ENCODE data around the gene RNF112.

Gene RNF112

DNA sequence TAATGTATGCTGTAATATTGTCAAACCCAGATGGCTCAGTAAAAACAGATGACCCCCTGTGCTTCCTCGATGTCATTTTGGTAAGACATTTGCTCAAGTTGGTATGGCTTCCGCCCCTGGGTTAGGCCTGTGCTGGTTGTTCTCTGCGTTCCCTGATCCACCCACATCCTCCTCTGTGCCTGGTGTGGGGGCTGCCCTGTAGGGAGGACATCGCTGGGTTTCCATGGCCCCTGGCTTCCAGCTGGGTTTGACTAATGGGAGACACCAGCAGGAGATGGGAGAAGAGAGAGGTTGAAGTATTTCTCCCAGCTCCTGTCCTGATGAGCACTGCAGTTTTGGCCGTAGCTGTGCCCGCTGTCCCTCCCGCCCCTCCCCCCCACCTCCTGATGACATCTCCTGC lies 19.6 kb upstream of the RNF112 start:
- no peak overlapping the region for H3K4me3 Mint-ChIP-seq
- DNase-seq = no peak
- TF ChIP-seq, protein P1, sequence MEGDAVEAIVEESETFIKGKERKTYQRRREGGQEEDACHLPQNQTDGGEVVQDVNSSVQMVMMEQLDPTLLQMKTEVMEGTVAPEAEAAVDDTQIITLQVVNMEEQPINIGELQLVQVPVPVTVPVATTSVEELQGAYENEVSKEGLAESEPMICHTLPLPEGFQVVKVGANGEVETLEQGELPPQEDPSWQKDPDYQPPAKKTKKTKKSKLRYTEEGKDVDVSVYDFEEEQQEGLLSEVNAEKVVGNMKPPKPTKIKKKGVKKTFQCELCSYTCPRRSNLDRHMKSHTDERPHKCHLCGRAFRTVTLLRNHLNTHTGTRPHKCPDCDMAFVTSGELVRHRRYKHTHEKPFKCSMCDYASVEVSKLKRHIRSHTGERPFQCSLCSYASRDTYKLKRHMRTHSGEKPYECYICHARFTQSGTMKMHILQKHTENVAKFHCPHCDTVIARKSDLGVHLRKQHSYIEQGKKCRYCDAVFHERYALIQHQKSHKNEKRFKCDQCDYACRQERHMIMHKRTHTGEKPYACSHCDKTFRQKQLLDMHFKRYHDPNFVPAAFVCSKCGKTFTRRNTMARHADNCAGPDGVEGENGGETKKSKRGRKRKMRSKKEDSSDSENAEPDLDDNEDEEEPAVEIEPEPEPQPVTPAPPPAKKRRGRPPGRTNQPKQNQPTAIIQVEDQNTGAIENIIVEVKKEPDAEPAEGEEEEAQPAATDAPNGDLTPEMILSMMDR (IDR thresholded peaks at IDR 0.05) = no peak
- no peaks in the 10 kb centered on the region for H3K36me3 Mint-ChIP-seq (ENCODE audit: low read depth)
- H3K27ac Mint-ChIP-seq = no peak overlapping the region
- peaks cover 54% of the 10 kb centered on the region for H3K4me1 Mint-ChIP-seq
- H3K27me3 Mint-ChIP-seq (ENCODE audit: low read depth, poor library complexity) = no peaks in the 10 kb centered on the region
- H3K9me3 Mint-ChIP-seq = no peaks in the 10 kb centered on the region

DNA sequence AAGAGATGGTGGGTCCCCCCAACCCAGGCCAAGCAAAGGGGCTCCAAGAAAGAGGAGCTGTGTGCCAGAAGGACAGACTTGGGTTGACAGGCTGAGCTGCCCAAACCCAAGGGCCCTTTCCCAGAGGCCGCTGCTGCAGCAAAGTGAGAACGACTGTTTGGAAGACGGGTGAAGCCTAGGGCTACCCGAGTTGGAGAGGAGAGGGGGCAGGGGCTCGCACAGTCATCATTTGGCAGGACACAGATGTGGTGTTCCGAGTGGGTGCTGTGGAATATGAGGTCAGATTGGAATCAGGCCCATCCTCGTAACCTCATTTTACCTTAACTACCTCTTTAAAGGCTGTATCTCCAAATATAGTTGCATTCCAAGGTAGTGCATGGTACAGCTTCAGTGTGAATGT lies 18.7 kb upstream of the RNF112 start:
- DNase-seq = no peak
- H3K9me3 Mint-ChIP-seq = no peaks in the 10 kb centered on the region
- no peak overlapping the region for H3K27ac Mint-ChIP-seq
- H3K4me3 Mint-ChIP-seq = no peak overlapping the region
- no peaks in the 10 kb centered on the region for H3K27me3 Mint-ChIP-seq (ENCODE audit: low read depth, poor library complexity)
- peaks cover 51% of the 10 kb centered on the region for H3K4me1 Mint-ChIP-seq
- H3K36me3 Mint-ChIP-seq (ENCODE audit: low read depth) = no peaks in the 10 kb centered on the region
- TF ChIP-seq, protein P1 (IDR thresholded peaks at IDR 0.05) = no peak

DNA sequence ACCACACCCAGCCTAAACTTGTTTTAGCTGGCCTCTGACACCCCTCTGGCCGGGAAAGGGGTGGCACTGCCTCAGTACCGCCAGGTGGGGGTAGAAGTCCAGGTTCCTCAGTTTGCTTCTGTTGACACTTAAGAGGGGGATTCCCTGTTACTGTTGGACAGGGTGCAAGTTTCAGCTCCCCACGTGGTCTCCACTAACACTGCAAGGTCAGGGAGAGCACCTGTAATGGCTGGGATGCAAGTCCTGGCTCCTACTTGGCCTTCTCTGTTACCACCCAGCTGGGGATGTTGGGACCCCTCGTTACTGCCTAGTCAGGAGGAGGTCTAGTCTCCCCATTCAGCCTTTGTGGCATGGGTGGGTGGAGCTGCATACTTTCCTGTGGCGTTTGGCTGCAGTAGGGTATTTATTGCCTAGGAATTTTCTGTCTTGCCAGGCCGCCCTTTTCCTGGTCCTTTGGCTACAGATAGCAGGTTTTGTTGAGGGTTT lies 13.4 kb upstream of the RNF112 start:
- H3K4me3 Mint-ChIP-seq = no peak overlapping the region
- peaks cover 22% of the 10 kb centered on the region for H3K4me1 Mint-ChIP-seq
- no peaks in the 10 kb centered on the region for H3K27me3 Mint-ChIP-seq (ENCODE audit: low read depth, poor library complexity)
- TF ChIP-seq, protein P1 (IDR thresholded peaks at IDR 0.05) = no peak
- DNase-seq = no peak
- peak overlapping the region; percentile 3 for H3K27ac Mint-ChIP-seq
- H3K36me3 Mint-ChIP-seq (ENCODE audit: low read depth) = no peaks in the 10 kb centered on the region
- no peaks in the 10 kb centered on the region for H3K9me3 Mint-ChIP-seq

DNA sequence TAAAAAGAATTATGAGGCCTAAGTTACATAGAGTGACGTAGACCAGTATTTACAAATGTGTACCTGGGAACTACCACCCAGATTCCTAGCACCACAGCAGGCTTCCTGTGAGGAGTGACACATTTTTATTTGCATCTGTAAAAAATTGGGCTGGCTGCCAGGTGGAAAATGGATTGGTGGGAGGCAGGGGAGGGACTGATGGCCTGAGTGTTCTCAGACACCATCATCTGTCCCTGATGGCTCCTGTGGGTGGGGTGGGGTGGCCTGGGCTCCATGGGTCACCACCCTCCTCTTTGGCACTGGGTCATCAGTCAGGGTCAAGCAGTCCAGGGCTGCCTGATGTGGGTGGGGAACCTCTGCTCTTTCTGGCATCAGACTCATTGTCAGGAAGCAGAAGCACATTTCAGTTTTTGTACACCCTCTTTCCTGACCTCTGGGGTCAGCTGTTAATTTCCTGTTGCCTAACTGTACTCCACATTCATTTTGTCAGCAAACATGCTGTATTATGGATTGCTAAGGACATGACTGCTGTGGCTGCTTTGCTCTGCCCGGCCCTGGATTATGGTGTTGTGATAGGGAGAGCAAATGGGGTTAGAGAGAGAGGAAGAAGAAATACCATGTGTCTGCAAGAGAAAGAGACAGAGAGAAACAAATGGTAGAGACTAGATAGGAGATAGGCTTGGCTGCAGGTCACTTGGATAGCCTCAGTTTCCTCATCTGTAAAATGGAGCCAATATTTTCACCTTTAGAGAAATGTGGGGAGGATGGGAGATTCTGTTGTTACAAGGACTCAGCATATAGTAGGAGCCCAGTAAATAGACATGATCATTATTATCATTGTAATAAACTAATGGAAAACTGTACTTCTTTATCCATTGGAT lies 12.5 kb upstream of the RNF112 start:
- TF ChIP-seq, protein P1 (IDR thresholded peaks at IDR 0.05) = no peak

DNA sequence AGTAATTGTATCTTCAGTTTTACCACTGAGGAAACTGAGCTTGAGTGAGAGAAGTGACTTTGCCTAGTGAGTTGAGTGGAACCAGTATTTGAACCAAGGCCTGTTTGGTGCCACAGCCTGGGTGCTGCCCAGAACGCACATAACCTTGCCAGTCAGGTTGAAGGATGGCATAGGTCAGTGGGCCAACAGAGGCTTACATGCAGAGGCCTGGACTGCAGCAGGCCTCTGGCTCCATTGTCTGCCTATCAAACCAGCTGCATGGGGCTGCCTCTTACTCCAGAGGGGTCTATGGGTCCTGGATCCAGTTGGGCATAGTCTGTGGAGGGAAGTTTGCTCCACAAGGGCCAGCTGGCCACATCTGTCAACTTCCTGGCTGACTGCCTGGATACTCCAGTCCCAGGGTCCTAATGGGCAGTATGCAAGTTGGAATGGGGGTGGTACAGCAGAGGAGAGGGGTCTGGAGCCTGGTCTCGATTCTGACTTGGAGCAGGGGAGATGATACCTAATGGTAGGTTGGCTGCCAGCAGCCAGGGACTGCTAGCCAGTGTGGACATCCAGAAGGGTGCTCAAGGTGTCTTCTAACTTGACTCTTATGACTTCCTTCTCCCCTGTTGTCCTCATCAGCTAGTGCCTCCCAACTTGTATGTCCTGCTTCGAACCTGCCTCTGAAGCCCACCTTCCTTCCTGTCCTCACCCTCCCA lies 11.1 kb upstream of the RNF112 start:
- Mint-ChIP-seq H3K36me3 (ENCODE audit: low read depth) (no peaks in the 10 kb centered on the region), H3K27me3 (ENCODE audit: low read depth, poor library complexity) (no peaks in the 10 kb centered on the region), H3K4me1 (peaks cover 21% of the 10 kb centered on the region), H3K9me3 (no peaks in the 10 kb centered on the region), H3K27ac (no peak overlapping the region), H3K4me3 (no peak overlapping the region)
- DNase-seq = no peak
- TF ChIP-seq, protein P1 (IDR thresholded peaks at IDR 0.05) = no peak

More for the DNA sequence above, 12.5 kb upstream of the RNF112 start:
- H3K36me3 Mint-ChIP-seq (ENCODE audit: low read depth) = no peaks in the 10 kb centered on the region
- H3K9me3 Mint-ChIP-seq = no peaks in the 10 kb centered on the region
- no peak overlapping the region for H3K4me3 Mint-ChIP-seq
- no peak for DNase-seq
- H3K27me3 Mint-ChIP-seq (ENCODE audit: low read depth, poor library complexity) = no peaks in the 10 kb centered on the region
- H3K4me1 Mint-ChIP-seq = peaks cover 21% of the 10 kb centered on the region
- H3K27ac Mint-ChIP-seq = peak overlapping the region; percentile 3

All from nephron progenitor cell (in vitro differentiated cells).